K562 (cell line): Measurements from ENCODE around the gene BPHL. TPM values are rescaled to one million over a fixed set of nuclear protein-coding genes. Genes with fewer than 3 reads are reported as not detected.

Experiments used
- ATAC-seq: fragments of 200-7000 bp; cut with Tn5 transposase; 3 replicates; pipeline ENCODE4 v1.9.1; 2020; ENCODE audit warnings: moderate library complexity
- BruUV-seq: library from RNA; stranded (reverse); fragments of 400-500 nt; replicated peaks from 2 replicates; lab custom pipeline; 2021; lab: Mats Ljungman, UMichigan
- CTCF ChIA-PET: fragments of 300-600 bp; formaldehyde crosslinking; extraction: SDS; loops from one replicate; lab custom pipeline; 2021; ENCODE audit warnings: low intra/inter-chr PET ratio; lab: Yijun Ruan, JAX
- POLR2A ChIA-PET: fragments of 300-600, 350-650 bp; sonication (Branson Sonifier 250); formaldehyde crosslinking; extraction: SDS; loops from one replicate; lab custom pipeline; 2021; ENCODE audit warnings: antibody characterized with exemption, inconsistent platforms; lab: Yijun Ruan, JAX
- DNase-seq, 4 experiments: peaks; one replicate each; pipeline versions ENCODE4 v3.0.0 to v3.0.0-alpha.2; 2011 to 2018; ENCODE audit warnings: low spot score in 3 of 4, mixed read lengths in 3 of 4; ENCODE audit errors: extremely low read depth in 1 of 4
- FAIRE-seq: peaks from 2 replicates; lab custom pipeline; 2011; peaks lifted over from hg19 to GRCh38; lab: Jason Lieb, UNC
- H2AFZ ChIP-seq: 2 replicates; pipeline ENCODE4 v1.6.0; 2011; ENCODE audit warnings: low read depth, low read length, control low read depth, inconsistent platforms
- H3K27ac ChIP-seq: fragments of 200-600 bp; 3 replicates; pipeline ENCODE4 v1.8.0; 2011; ENCODE audit warnings: low read depth, mild to moderate bottlenecking, control low read depth, inconsistent platforms, low read length, moderate library complexity, mixed read lengths; ENCODE audit errors: extremely low read depth
- H3K27me3 ChIP-seq, 2 experiments: fragments of 300-600 bp in 1 of 2; 2 replicates in 1 of 2; 3 replicates in 1 of 2; pipeline versions ENCODE4 v1.6.0 to v1.8.0; 2011; ENCODE audit warnings: inconsistent platforms in 2 of 2, low read length in 2 of 2, mild to moderate bottlenecking in 1 of 2, mixed read lengths in 1 of 2, moderate library complexity in 1 of 2; ENCODE audit not compliant: control insufficient read depth in 2 of 2, insufficient read depth in 2 of 2
- H3K36me3 ChIP-seq: fragments of 300-600 bp; 3 replicates; pipeline ENCODE4 v1.8.0; 2011; ENCODE audit warnings: mild to moderate bottlenecking, low read length, inconsistent platforms; ENCODE audit not compliant: control insufficient read depth, insufficient read depth
- H3K4me1 ChIP-seq, 2 experiments: fragments of 200-600 bp in 1 of 2; replicated peaks in 1 of 2; 2 replicates in 1 of 2; 3 replicates in 1 of 2; pipeline versions ENCODE4 v1.5.1 to v1.8.0; 2011; ENCODE audit warnings: inconsistent platforms in 2 of 2, low read length in 2 of 2, mild to moderate bottlenecking in 1 of 2, mixed read lengths in 1 of 2, moderate library complexity in 1 of 2; ENCODE audit not compliant: control insufficient read depth in 2 of 2, insufficient read depth in 2 of 2
- H3K4me2 ChIP-seq: 2 replicates; pipeline ENCODE4 v1.6.1; 2011; ENCODE audit warnings: low read length, control low read depth, inconsistent platforms, mixed read lengths; ENCODE audit not compliant: insufficient read depth
- H3K4me3 ChIP-seq: fragments of 200-600 bp; sonication (generic), shearing (Covaris generic); 2 replicates; pipeline ENCODE4 v1.5.1; 2016; ENCODE audit warnings: control low read depth, inconsistent platforms
- H3K79me2 ChIP-seq: fragments of 200-600 bp; 3 replicates; pipeline ENCODE4 v1.8.0; 2011; ENCODE audit warnings: low read length, inconsistent platforms; ENCODE audit not compliant: control insufficient read depth, insufficient read depth
- H3K9ac ChIP-seq, 2 experiments: 2 replicates each; pipeline versions ENCODE4 v1.6.0 to v1.6.1; 2011; ENCODE audit warnings: low read depth in 2 of 2, low read length in 2 of 2, control low read depth in 1 of 2, inconsistent platforms in 1 of 2, mild to moderate bottlenecking in 1 of 2, mixed read lengths in 1 of 2; ENCODE audit not compliant: insufficient read depth in 1 of 2
- H3K9me1 ChIP-seq: one replicate; pipeline ENCODE4 v1.6.0; 2011; ENCODE audit warnings: inconsistent platforms, mild to moderate bottlenecking, low read length, moderate library complexity; ENCODE audit not compliant: control insufficient read depth, insufficient read depth
- H3K9me3 ChIP-seq: replicated peaks from 2 replicates; pipeline ENCODE4 v1.5.1; 2011; ENCODE audit warnings: low read depth, low read length, inconsistent platforms; ENCODE audit not compliant: control insufficient read depth, insufficient read depth
- H4K20me1 ChIP-seq: replicated peaks from 2 replicates; pipeline ENCODE4 v1.6.1; 2011; ENCODE audit warnings: low read length, inconsistent platforms, mixed read lengths; ENCODE audit not compliant: control insufficient read depth, insufficient read depth
- BDP1 ChIP-seq: IDR thresholded peaks from 3 replicates; pipeline ENCODE4 v1.6.1; 2011; ENCODE audit not compliant: insufficient read length, insufficient read depth
- E2F4 ChIP-seq: sonication (generic); formaldehyde crosslinking; IDR thresholded peaks from 2 replicates; pipeline ENCODE4 v1.8.0; 2022; ENCODE audit warnings: mild to moderate bottlenecking, low read depth, missing genetic modification reagents
- FOS ChIP-seq: IDR thresholded peaks from 3 replicates; pipeline ENCODE4 v1.6.1; 2011; ENCODE audit not compliant: insufficient read length; ENCODE audit errors: extremely low read depth
- HSF4 ChIP-seq: fragments of 250-450 bp; sonication (Bioruptor Pico); IDR thresholded peaks from 2 replicates; pipeline ENCODE4 v2.1.2; 2022; ENCODE audit warnings: mild to moderate bottlenecking, moderate library complexity, borderline replicate concordance
- MTA2 ChIP-seq: fragments of 450-650 bp; IDR thresholded peaks from 2 replicates; pipeline ENCODE4 v1.6.1; 2016; ENCODE audit warnings: low read depth
- NEUROD1 ChIP-seq: fragments of 150-350 bp; IDR thresholded peaks from 2 replicates; pipeline ENCODE4 v1.6.1; 2014; ENCODE audit warnings: borderline replicate concordance, low read length, low read depth; ENCODE audit not compliant: partially characterized antibody
- NFXL1 ChIP-seq: fragments of 450-650 bp; formaldehyde crosslinking; IDR thresholded peaks from 2 replicates; pipeline ENCODE4 v1.4.0; 2021; ENCODE audit warnings: mild to moderate bottlenecking
- RFX1 ChIP-seq: fragments of 450-650 bp; IDR thresholded peaks from 2 replicates; pipeline ENCODE4 v1.6.1; 2016; ENCODE audit warnings: mild to moderate bottlenecking, moderate library complexity
- SRSF3 ChIP-seq: fragments of 200-400 bp; formaldehyde crosslinking; IDR thresholded peaks from 2 replicates; pipeline ENCODE4 v1.6.1; 2016; ENCODE audit warnings: mild to moderate bottlenecking, low read length, moderate library complexity; ENCODE audit not compliant: insufficient read depth
- XRCC5 ChIP-seq: fragments of 200-400 bp; formaldehyde crosslinking; IDR thresholded peaks from 2 replicates; pipeline ENCODE4 v1.6.1; 2017; ENCODE audit warnings: low read depth, mild to moderate bottlenecking, low read length
- ZC3H4 ChIP-seq: sonication (generic); formaldehyde crosslinking; IDR thresholded peaks from 2 replicates; pipeline ENCODE4 v1.9.0; 2021; ENCODE audit warnings: missing genetic modification reagents, borderline replicate concordance
- ZNF143 ChIP-seq: sonication (generic); formaldehyde crosslinking; IDR thresholded peaks from 2 replicates; pipeline ENCODE4 v1.9.0; 2022; ENCODE audit warnings: mild to moderate bottlenecking, missing genetic modification reagents
- WGBS: fragments of 100-300 bp; shearing (Covaris generic); methylation state at CpG from one replicate; pipeline ENCODE4 v1.1.6; 2016; ENCODE audit warnings: low coverage, mixed read lengths; ENCODE audit not compliant: insufficient coverage; ENCODE audit errors: missing lambda C conversion rate; 5-methylcytosine and 5-hydroxymethylcytosine counted together
- in situ Hi-C: fragments of 300-500 bp; cut with MboI; formaldehyde crosslinking; loops from 4 replicates; pipeline ENCODE4 v1.15.0; 2018; ENCODE audit warnings: inconsistent platforms, mixed read lengths
- intact Hi-C: fragments of 100-400 bp; cut with micrococcal nuclease; formaldehyde crosslinking; loops from 2 replicates; pipeline ENCODE4 v1.14.2; 2022
- polyA plus RNA-seq, 8 experiments: library from polyadenylated mRNA; depleted of rRNA in 4 of 8; stranded (reverse) in 5 of 8; unstranded in 3 of 8; fragments of >200 nt; fragmentation: Nextera tagmentation in 2 of 8; fragmentation: Illumina TruSeq in 1 of 8; extraction: Ambion mirVana in 2 of 8; extraction: Trizol in 1 of 8; gene quantifications; 2 replicates each; pipeline versions ENCODE4 v1.2.1 to v1.2.3, GENCODE V29; 2011 to 2014; ENCODE audit warnings: inconsistent platforms in 1 of 8, missing spikeins in 1 of 8
- total RNA-seq, 7 experiments: library from RNA; depleted of rRNA in 6 of 7; stranded (reverse); fragments of >200 nt in 6 of 7; fragmentation: Illumina TruSeq in 2 of 7; extraction: Trizol in 2 of 7; gene quantifications; 2 replicates each; pipeline versions ENCODE4 v1.2.1 to v1.2.3, GENCODE V29; 2011 to 2021; ENCODE audit warnings: low replicate concordance in 1 of 7
- TF ChIP-seq, protein P1 (sequence below): IDR thresholded peaks from 2 replicates; pipeline ENCODE4 v1.6.1; 2016; ENCODE audit warnings: missing genetic modification characterization, missing compliant biosample characterization

BPHL gene
- total and polyA plus RNA-seq, 9 of the 15 experiments (the other 6 are each of a cell fraction or from before 2014, with no cell fraction given), result 3.5 to 17.4 (median 8.2) TPM

GRCh38 chr6:3135668-3136291 lies 17.3 kb downstream of the BPHL start:
- in situ Hi-C loops (no loop called here), intact Hi-C loops (no loop called here)
- no peak overlapping the region for H3K4me2 ChIP-seq
- no peak overlapping the region for H3K4me3 ChIP-seq
- peaks cover 6% of the 10 kb centered on the region; the same call in 1 of the 3 replicates for H3K36me3 ChIP-seq
- POLR2A ChIA-PET, result interaction anchor here (0.6 to 1.2 kb wide), 2 partner anchors 21 to 126 kb away, joined by 3 to 4 read pairs; partner anchors contain the start of gene TUBB2A
- H3K27ac ChIP-seq, result no peak overlapping the region
- no peak for DNase-seq
- H3K27me3 ChIP-seq, result no peaks in the 10 kb centered on the region
- no peak overlapping the region; a peak in 1 of 4 replicates for H3K9ac ChIP-seq
- H3K79me2 ChIP-seq, result no peaks in the 10 kb centered on the region
- no peaks in the 10 kb centered on the region for H3K9me3 ChIP-seq
- H3K4me1 ChIP-seq, result peaks cover 0 to 17% of the 10 kb centered on the region in 2 experiments; a peak in 3 of 5 replicates
- no TSS peak for BruUV-seq
- CTCF ChIA-PET, result no interaction called here
- 69% methylated on average over 13 of the region's 13 CpGs for whole genome bisulfite sequencing
- no peak overlapping the region for H2AFZ ChIP-seq
- ATAC-seq, result no peak
- H4K20me1 ChIP-seq, result no peaks in the 10 kb centered on the region
- no peaks in the 10 kb centered on the region for H3K9me1 ChIP-seq
- TF ChIP-seq NEUROD1 (no peak), MTA2 (no peak), E2F4 (no peak), SRSF3 (no peak), RFX1 (no peak), NFXL1 (no peak), FOS (no peak), ZNF143 (CRISPR knock-in tag) (no peak), BDP1 (no peak), ZC3H4 (CRISPR knock-in tag) (no peak), XRCC5 (no peak), HSF4 (CRISPR knock-in tag) (no peak)
- TF ChIP-seq, protein P1, sequence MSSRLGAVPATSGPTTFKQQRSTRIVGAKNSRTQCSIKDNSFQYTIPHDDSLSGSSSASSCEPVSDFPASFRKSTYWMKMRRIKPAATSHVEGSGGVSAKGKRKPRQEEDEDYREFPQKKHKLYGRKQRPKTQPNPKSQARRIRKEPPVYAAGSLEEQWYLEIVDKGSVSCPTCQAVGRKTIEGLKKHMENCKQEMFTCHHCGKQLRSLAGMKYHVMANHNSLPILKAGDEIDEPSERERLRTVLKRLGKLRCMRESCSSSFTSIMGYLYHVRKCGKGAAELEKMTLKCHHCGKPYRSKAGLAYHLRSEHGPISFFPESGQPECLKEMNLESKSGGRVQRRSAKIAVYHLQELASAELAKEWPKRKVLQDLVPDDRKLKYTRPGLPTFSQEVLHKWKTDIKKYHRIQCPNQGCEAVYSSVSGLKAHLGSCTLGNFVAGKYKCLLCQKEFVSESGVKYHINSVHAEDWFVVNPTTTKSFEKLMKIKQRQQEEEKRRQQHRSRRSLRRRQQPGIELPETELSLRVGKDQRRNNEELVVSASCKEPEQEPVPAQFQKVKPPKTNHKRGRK (tag), result no peak
- no peak for FAIRE-seq
